Measurements from ENCODE around the gene NUDT1. TPM values are rescaled to one million over a fixed set of nuclear protein-coding genes. Genes with fewer than 3 reads are reported as not detected.

Gene NUDT1
- total RNA-seq, 2 experiments from 2014 or later = 12.8 to 13.0 TPM

DNA sequence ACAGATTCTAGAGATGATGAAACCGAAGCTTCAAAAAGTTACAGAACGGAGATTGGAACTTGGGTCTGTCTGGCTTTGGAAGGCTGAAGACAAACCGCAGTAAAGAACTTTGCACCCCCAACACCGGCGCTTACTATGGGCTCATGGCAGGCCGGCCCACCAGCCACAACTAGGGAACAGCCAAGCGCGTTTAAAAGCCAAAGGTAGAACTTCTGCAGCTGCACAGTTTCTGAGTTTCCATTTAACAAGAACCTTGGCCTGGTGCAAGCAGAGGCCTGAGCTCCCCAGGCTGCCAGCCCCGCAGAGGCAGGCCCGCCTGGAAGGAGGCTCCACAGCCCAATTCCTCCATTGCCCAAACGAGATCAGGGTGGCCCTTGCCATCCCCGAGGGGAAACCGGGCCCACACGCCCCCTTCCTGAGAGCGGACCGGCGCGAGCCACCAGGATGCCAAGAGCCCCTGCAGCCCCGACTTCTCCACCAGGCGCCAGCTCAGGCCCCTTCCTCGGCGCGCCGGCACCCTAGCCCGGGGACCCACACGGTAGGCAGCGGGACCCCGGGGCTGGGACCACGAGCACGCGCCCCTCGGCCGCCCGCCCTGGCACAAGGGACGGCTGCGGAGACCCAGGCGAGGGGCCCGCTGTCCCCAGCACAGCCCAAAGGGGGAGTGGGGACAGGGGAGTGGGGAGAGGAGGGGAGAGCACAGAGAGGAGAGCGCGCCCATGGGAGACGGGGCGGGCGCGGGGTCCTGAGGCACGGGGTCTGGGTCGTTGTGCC lies 9.8 kb upstream of the NUDT1 start:
- peak; percentile 65 for ATAC-seq (ENCODE audit: poor library complexity)
- CTCF ChIA-PET = interaction anchor here (1.1 to 1.3 kb wide), 2 partner anchors 9 to 116 kb away, joined by 3 read pairs; partner anchors contain the start of genes MRM2 and NUDT1
- peak overlapping the region in 1 of 2 donors; percentile 67 for H3K27ac ChIP-seq (ENCODE audit: low read depth in 1 of 2, low read length in 2 of 2)

DNA sequence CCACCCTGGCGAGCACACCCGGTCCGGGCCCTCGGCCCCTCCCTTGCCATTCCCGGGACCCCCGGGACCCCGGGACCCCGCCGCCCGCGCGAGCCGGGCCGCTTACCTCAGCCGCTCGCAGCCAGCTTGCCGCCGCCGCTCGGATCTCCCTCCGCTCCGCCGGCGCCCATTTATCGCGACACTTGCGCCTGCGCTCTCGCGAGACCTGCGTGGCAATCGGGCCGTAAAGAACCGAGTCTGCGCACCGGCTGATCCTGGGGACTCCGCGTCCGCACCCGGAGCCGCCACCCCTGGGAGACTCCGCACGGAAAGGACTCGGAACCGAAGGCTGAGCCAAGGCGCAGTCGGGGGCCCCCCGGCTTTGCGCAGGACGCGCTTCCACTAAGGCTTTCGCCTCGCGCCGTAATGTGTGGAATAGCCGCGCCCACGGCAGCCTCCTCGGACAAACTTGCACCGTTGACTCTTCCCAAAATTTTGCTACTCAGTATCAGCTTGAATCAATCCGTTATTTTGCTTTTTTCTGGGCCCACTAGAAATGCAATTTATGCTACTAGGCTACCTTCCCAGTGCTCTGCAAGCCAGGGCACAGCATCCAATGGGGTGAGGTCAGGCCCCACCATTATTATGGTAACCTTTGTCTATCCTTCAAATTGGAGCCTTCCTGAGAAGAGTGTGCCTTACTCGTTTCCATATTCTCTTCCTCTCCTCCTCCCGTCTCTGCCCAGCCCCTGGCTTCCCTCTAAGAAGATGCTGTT lies 9.1 kb upstream of the NUDT1 start, which contains the start of gene MAD1L1:
TSS of gene MAD1L1 (minus strand) at position 180 of the 755 bp plus-strand sequence. CDS start 2,812 bp downstream, outside the sequence.
- peak within 1 kb of the TSS in 1 of 2 donors; percentile 67 for H3K27ac ChIP-seq (ENCODE audit: low read depth in 1 of 2, low read length in 2 of 2)
- peak; percentile 81 to 94 (median 86) for DNase-seq
- POLR2A ChIA-PET = interaction anchor here (0.6 to 2.0 kb wide), 4 partner anchors 9 to 313 kb away, joined by 3 to 12 read pairs (median 3); partner anchors contain the start of genes MRM2 and NUDT1
- H3K36me3 Mint-ChIP-seq (ENCODE audit: low read depth) = peaks cover 55% of the 10 kb centered on the region
- no peaks in the 10 kb centered on the region for H3K9me3 ChIP-seq (ENCODE audit: control insufficient read depth in 1 of 2, insufficient read depth in 1 of 2, low read length in 2 of 2)
- H3K9me3 Mint-ChIP-seq = no peaks in the 10 kb centered on the region
- no peaks in the 10 kb centered on the region for H3K27me3 ChIP-seq (ENCODE audit: control insufficient read depth in 1 of 2, insufficient read depth in 2 of 2, low read length in 2 of 2)
- peaks cover 36% of the 10 kb centered on the region for H3K4me1 Mint-ChIP-seq (ENCODE audit: low read depth)
- CTCF ChIA-PET = interaction anchor here (1.1 to 1.3 kb wide), 2 partner anchors 9 to 115 kb away, joined by 3 read pairs; partner anchors contain the start of genes MRM2 and NUDT1
- peak within 1 kb of the TSS; percentile 94 for H3K4me3 Mint-ChIP-seq
- H3K4me1 ChIP-seq (ENCODE audit: insufficient read depth, low read length) = peaks cover 34% of the 10 kb centered on the region
- peak within 1 kb of the TSS; percentile 78 for H3K4me3 ChIP-seq (ENCODE audit: low read length)
- intact Hi-C loops (cut with DNase I, micrococcal nuclease) = loop anchor here in 1 of 2 experiments (2.0 to 5.0 kb wide), 3 partner anchors 80 to 1069 kb away; partner anchors contain the start of genes BRAT1, IQCE and SDK1
- peaks cover 26% of the 10 kb centered on the region for H3K36me3 ChIP-seq (ENCODE audit: insufficient read depth, low read length)
- H3K27ac Mint-ChIP-seq = peak within 1 kb of the TSS; percentile 70
- H3K27me3 Mint-ChIP-seq = no peaks in the 10 kb centered on the region
- TF ChIP-seq, protein P1, sequence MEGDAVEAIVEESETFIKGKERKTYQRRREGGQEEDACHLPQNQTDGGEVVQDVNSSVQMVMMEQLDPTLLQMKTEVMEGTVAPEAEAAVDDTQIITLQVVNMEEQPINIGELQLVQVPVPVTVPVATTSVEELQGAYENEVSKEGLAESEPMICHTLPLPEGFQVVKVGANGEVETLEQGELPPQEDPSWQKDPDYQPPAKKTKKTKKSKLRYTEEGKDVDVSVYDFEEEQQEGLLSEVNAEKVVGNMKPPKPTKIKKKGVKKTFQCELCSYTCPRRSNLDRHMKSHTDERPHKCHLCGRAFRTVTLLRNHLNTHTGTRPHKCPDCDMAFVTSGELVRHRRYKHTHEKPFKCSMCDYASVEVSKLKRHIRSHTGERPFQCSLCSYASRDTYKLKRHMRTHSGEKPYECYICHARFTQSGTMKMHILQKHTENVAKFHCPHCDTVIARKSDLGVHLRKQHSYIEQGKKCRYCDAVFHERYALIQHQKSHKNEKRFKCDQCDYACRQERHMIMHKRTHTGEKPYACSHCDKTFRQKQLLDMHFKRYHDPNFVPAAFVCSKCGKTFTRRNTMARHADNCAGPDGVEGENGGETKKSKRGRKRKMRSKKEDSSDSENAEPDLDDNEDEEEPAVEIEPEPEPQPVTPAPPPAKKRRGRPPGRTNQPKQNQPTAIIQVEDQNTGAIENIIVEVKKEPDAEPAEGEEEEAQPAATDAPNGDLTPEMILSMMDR (IDR thresholded peaks at IDR 0.05) = no peak
- peak; percentile 91 for ATAC-seq (ENCODE audit: poor library complexity)

More for the DNA sequence above, 9.8 kb upstream of the NUDT1 start:
- TF ChIP-seq, protein P1 (IDR thresholded peaks at IDR 0.05) = no peak
- Histone ChIP-seq H3K4me3 (ENCODE audit: low read length) (peak overlapping the region; percentile 78), H3K4me1 (ENCODE audit: insufficient read depth, low read length) (peaks cover 34% of the 10 kb centered on the region), H3K27me3 (ENCODE audit: control insufficient read depth in 1 of 2, insufficient read depth in 2 of 2, low read length in 2 of 2) (no peaks in the 10 kb centered on the region), H3K9me3 (ENCODE audit: control insufficient read depth in 1 of 2, insufficient read depth in 1 of 2, low read length in 2 of 2) (no peaks in the 10 kb centered on the region), H3K36me3 (ENCODE audit: insufficient read depth, low read length) (peaks cover 23% of the 10 kb centered on the region)
- POLR2A ChIA-PET = interaction anchor here (0.6 to 2.0 kb wide), 5 partner anchors 9 to 313 kb away, joined by 3 to 12 read pairs (median 3); partner anchors contain the start of genes MRM2 and NUDT1
- Mint-ChIP-seq H3K27ac (peak overlapping the region; percentile 52), H3K4me1 (ENCODE audit: low read depth) (peaks cover 36% of the 10 kb centered on the region), H3K4me3 (peak overlapping the region; percentile 85), H3K27me3 (no peaks in the 10 kb centered on the region), H3K36me3 (ENCODE audit: low read depth) (peaks cover 57% of the 10 kb centered on the region), H3K9me3 (no peaks in the 10 kb centered on the region)
- DNase-seq = peak in 6 of 14 experiments; percentile 6 to 49 (median 22)
- intact Hi-C loops (cut with DNase I, micrococcal nuclease) = loop anchor here in 1 of 2 experiments (2.0 to 5.0 kb wide), 3 partner anchors 81 to 1070 kb away; partner anchors contain the start of genes BRAT1, IQCE and SDK1

DNA sequence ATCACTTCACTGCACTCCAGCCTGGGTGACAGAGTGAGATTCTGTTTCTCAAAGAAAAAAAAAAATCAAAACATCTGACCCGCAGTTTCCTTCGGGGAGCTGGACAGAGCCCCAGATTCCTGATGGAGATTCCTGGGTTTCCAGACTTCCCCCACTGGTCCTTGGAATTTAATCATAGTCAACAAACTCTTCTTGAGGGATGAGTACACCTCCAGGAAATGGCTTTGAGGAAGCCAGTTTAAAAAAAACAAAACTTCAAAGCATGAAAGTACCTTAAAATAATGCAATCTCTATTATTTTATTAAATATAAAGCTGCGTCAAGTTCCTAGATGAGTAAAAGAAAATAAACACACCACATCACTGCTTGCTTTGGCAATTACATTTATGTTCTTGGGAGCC lies 8.1 kb upstream of the NUDT1 start:
- no peaks in the 10 kb centered on the region for H3K9me3 ChIP-seq (ENCODE audit: control insufficient read depth in 1 of 2, insufficient read depth in 1 of 2, low read length in 2 of 2)
- no peaks in the 10 kb centered on the region for H3K27me3 Mint-ChIP-seq
- no peaks in the 10 kb centered on the region for H3K9me3 Mint-ChIP-seq
- TF ChIP-seq, protein P1 (IDR thresholded peaks at IDR 0.05) = no peak
- peaks cover 58% of the 10 kb centered on the region for H3K36me3 Mint-ChIP-seq (ENCODE audit: low read depth)
- no peak overlapping the region for H3K4me3 ChIP-seq (ENCODE audit: low read length)
- ATAC-seq (ENCODE audit: poor library complexity) = no peak
- peak overlapping the region; percentile 83 for H3K4me3 Mint-ChIP-seq
- peaks cover 36% of the 10 kb centered on the region for H3K4me1 Mint-ChIP-seq (ENCODE audit: low read depth)
- no peaks in the 10 kb centered on the region for H3K27me3 ChIP-seq (ENCODE audit: control insufficient read depth in 1 of 2, insufficient read depth in 2 of 2, low read length in 2 of 2)
- CTCF ChIA-PET = no interaction called here
- intact Hi-C loops (cut with DNase I, micrococcal nuclease) = loop anchor here in 1 of 2 experiments (2.0 to 5.0 kb wide), 3 partner anchors 79 to 1068 kb away; partner anchors contain the start of genes BRAT1, IQCE and SDK1
- POLR2A ChIA-PET = no interaction called here
- peaks cover 31% of the 10 kb centered on the region for H3K36me3 ChIP-seq (ENCODE audit: insufficient read depth, low read length)
- H3K27ac ChIP-seq (ENCODE audit: low read depth in 1 of 2, low read length in 2 of 2) = no peak overlapping the region
- DNase-seq = no peak
- H3K27ac Mint-ChIP-seq = peak overlapping the region; percentile 49
- peaks cover 34% of the 10 kb centered on the region for H3K4me1 ChIP-seq (ENCODE audit: insufficient read depth, low read length)
